H1 (cell line): ENCODE measurements around the gene TMEM134. TPM values are rescaled to one million over a fixed set of nuclear protein-coding genes. Genes with fewer than 3 reads are reported as not detected.

ENCODE experiments used
- ATF3 ChIP-seq: IDR thresholded peaks from 2 replicates; pipeline ENCODE4 v1.6.1; 2011; ENCODE audit warnings: low read depth, mild to moderate bottlenecking, low read length; ENCODE audit not compliant: insufficient read depth
- CBX5 ChIP-seq: fragments of 300-800, 300-1000 bp; sonication (generic); IDR thresholded peaks from 2 replicates; pipeline ENCODE4 v1.7.1; 2016; ENCODE audit warnings: antibody characterized with exemption, low read length, low read depth
- CREB1 ChIP-seq: IDR thresholded peaks from 2 replicates; pipeline ENCODE4 v1.6.1; 2012; ENCODE audit warnings: inconsistent platforms
- CTCF ChIP-seq, 3 experiments: IDR thresholded peaks; 1 replicate in 2 of 3; 2 replicates in 1 of 3; pipeline versions ENCODE4 v1.5.1 to v1.6.1; 2011; ENCODE audit warnings: low read length in 3 of 3, mild to moderate bottlenecking in 3 of 3, inconsistent platforms in 2 of 3, low read depth in 1 of 3, moderate library complexity in 1 of 3; ENCODE audit not compliant: insufficient read depth in 1 of 3; ENCODE audit errors: control extremely low read depth in 1 of 3
- GABPA ChIP-seq: IDR thresholded peaks from 2 replicates; pipeline ENCODE4 v1.6.1; 2011; ENCODE audit warnings: mild to moderate bottlenecking, low read length, moderate library complexity, borderline replicate concordance; ENCODE audit not compliant: insufficient read depth
- HDAC2 ChIP-seq, 2 experiments: fragments of 300-600 bp in 1 of 2; sonication (generic) in 1 of 2; IDR thresholded peaks; 2 replicates each; pipeline ENCODE4 v1.6.1; 2011 to 2012; ENCODE audit warnings: low read depth in 2 of 2, low read length in 2 of 2, mild to moderate bottlenecking in 2 of 2, moderate library complexity in 2 of 2, borderline replicate concordance in 1 of 2, inconsistent platforms in 1 of 2
- RAD21 ChIP-seq, 2 experiments: IDR thresholded peaks in 1 of 2; conservative IDR thresholded peaks in 1 of 2; 2 replicates each; pipeline ENCODE4 v1.6.1; 2011; ENCODE audit warnings: low read depth in 2 of 2, low read length in 2 of 2, improper control_type of control experiment in 1 of 2, inconsistent platforms in 1 of 2, mild to moderate bottlenecking in 1 of 2, moderate library complexity in 1 of 2
- RBBP5 ChIP-seq: IDR thresholded peaks from 2 replicates; pipeline ENCODE4 v1.7.1; 2012; ENCODE audit warnings: low read depth, mild to moderate bottlenecking, inconsistent platforms, low read length, moderate library complexity, borderline replicate concordance
- SIX5 ChIP-seq: IDR thresholded peaks from 2 replicates; pipeline ENCODE4 v1.6.1; 2011; ENCODE audit warnings: mild to moderate bottlenecking, low read depth, low read length
- SRF ChIP-seq: IDR thresholded peaks from 2 replicates; pipeline ENCODE4 v1.6.1; 2011; ENCODE audit warnings: mild to moderate bottlenecking, low read depth, low read length, moderate library complexity
- TBP ChIP-seq: IDR thresholded peaks from 2 replicates; pipeline ENCODE4 v1.6.1; 2011; ENCODE audit warnings: low read depth, low read length, improper control_type of control experiment
- ZNF274 ChIP-seq: IDR thresholded peaks from 2 replicates; pipeline ENCODE4 v1.7.0; 2012; ENCODE audit warnings: low read length, borderline replicate concordance; ENCODE audit errors: extremely low read depth
- polyA plus RNA-seq, 7 experiments: library from polyadenylated mRNA; depleted of rRNA in 3 of 7; stranded (reverse) in 5 of 7; unstranded in 2 of 7; fragments of >200 nt in 5 of 7; fragments of 200-250 nt in 2 of 7; gene quantifications; 1 replicate in 5 of 7; 2 replicates in 1 of 7; 4 replicates in 1 of 7; pipeline versions ENCODE4 v1.2.1 to v1.2.3, GENCODE V29; 2011 to 2013; ENCODE audit warnings: missing spikeins in 2 of 7, mixed read lengths in 2 of 7
- total RNA-seq: library from RNA; stranded (reverse); fragmentation: NEBNext Ultra II Directional; extraction: Animal tissue kit (Norgen Biotek cat#: 25700); gene quantifications from 2 replicates; pipeline ENCODE4 v1.2.1, GENCODE V29; 2021

Gene TMEM134
- total and polyA plus RNA-seq, 2 of the 8 experiments (the other 6 are each of a cell fraction or from before 2014, with no cell fraction given) = 32.4 to 229 TPM

GRCh38 chr11:67508486-67509121 lies 39.6 kb upstream of the TMEM134 start (continued):
- TF ChIP-seq CTCF (IDR thresholded peaks at IDR 0.05; ENCODE audit: control extremely low read depth in 1 of 3, insufficient read depth in 1 of 3, low read depth in 1 of 3, low read length in 3 of 3) = no peak
- TF ChIP-seq CBX5 = no peak
- peak; percentile 75; the same call in 1 of the 2 replicates for TF ChIP-seq ATF3
- TF ChIP-seq RBBP5 = peak; percentile 75; the same call in 1 of the 2 replicates
- peak; percentile 98 for TF ChIP-seq CREB1
- no peak for TF ChIP-seq RAD21 (IDR thresholded peaks at IDR 0.05 in 1 of 2, conservative IDR thresholded peaks at IDR 0.05 in 1 of 2; ENCODE audit: low read depth in 2 of 2, low read length in 2 of 2)
- TF ChIP-seq TBP = no peak
- no peak for TF ChIP-seq GABPA
- TF ChIP-seq SRF = peak; percentile 58
- no peak for TF ChIP-seq ZNF274
- no peak; a peak in 1 of 4 replicates for TF ChIP-seq HDAC2 (IDR thresholded peaks at IDR 0.05; ENCODE audit: borderline replicate concordance in 1 of 2, low read depth in 2 of 2, low read length in 2 of 2)
- TF ChIP-seq SIX5 = no peak
